ENCODE data around the gene TAGAP. TPM values are rescaled to one million over a fixed set of nuclear protein-coding genes. Genes with fewer than 3 reads are reported as not detected.
A peak's percentile ranks its signal among the peaks of the same experiment; 100 is the strongest.
"Not testable (repeated sequence)": the region's sequence is repeated elsewhere in the genome, so short reads cannot be mapped to it uniquely, and the experiment has no call there.

Gene TAGAP
- total and polyA plus RNA-seq, 4 donors: 0.56 to 2.0 (median 1.1) TPM

DNA sequence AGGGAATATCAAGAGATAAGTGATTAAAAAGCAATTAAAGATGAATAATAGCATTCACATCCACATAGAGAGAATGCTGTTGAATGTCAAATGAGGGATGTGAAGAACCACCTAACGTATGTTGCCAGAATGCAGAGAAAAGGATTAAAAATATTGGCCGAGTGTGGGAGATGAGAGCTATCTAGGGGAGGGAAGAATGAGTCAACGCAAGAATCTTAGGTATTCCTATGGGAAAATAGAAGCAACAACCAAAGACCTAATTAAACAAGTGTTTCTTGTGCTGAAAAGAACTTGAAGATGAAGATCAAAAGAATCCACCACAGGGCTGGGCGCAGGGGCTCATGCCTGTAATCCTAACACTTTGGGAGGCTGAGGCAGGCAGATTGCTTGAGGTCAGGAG, 32.6 kb downstream of the TAGAP start:
- no peak for DNase-seq (ENCODE audit: low spot score)
- no peak overlapping the region for H3K4me3 ChIP-seq (ENCODE audit: low read depth in 1 of 3, low read length in 3 of 3)
- WGBS: 95% methylated on average over 4 of the region's 4 CpGs

GRCh38 chr6:159010037-159010612, 34.7 kb downstream of the TAGAP start:
- H3K27ac ChIP-seq (ENCODE audit: low read depth in 1 of 2, low read length in 2 of 2); H3K4me1 ChIP-seq (ENCODE audit: control insufficient read depth in 4 of 4, insufficient read depth in 4 of 4, low read length in 3 of 4); H3K9me3 ChIP-seq (ENCODE audit: control insufficient read depth in 4 of 4, low read length in 3 of 4); H3K4me3 ChIP-seq (ENCODE audit: low read depth in 1 of 3, low read length in 3 of 3); H3K36me3 ChIP-seq (ENCODE audit: control insufficient read depth in 4 of 4, insufficient read depth in 3 of 4, low read depth in 1 of 4, low read length in 3 of 4); DNase-seq (ENCODE audit: low spot score); H3K9ac ChIP-seq (ENCODE audit: low read depth in 1 of 2, low read length in 2 of 2); H3K27me3 ChIP-seq (ENCODE audit: control insufficient read depth in 4 of 4, insufficient read depth in 4 of 4, low read length in 3 of 4): not testable (repeated sequence)
- 70% methylated on average over 7 of the region's 7 CpGs for WGBS

More for the DNA sequence above, 32.6 kb downstream of the TAGAP start:
- no peak for TF ChIP-seq HNF4A (conservative IDR thresholded peaks at IDR 0.05)
- Histone ChIP-seq H3K9ac (ENCODE audit: low read depth in 1 of 2, low read length in 2 of 2) (no peak overlapping the region), H3K4me1 (ENCODE audit: control insufficient read depth in 4 of 4, insufficient read depth in 4 of 4, low read length in 3 of 4) (peaks cover 0 to 4% (median 0%) of the 10 kb centered on the region in 4 donors), H3K36me3 (ENCODE audit: control insufficient read depth in 4 of 4, insufficient read depth in 3 of 4, low read depth in 1 of 4, low read length in 3 of 4) (no peaks in the 10 kb centered on the region), H3K27me3 (ENCODE audit: control insufficient read depth in 4 of 4, insufficient read depth in 4 of 4, low read length in 3 of 4) (no peaks in the 10 kb centered on the region), H3K9me3 (ENCODE audit: control insufficient read depth in 4 of 4, low read length in 3 of 4) (no peaks in the 10 kb centered on the region), H3K27ac (ENCODE audit: low read depth in 1 of 2, low read length in 2 of 2) (no peak overlapping the region)

- H3K36me3 ChIP-seq (ENCODE audit: control insufficient read depth in 4 of 4, insufficient read depth in 3 of 4, low read depth in 1 of 4, low read length in 3 of 4): no peaks in the 10 kb centered on the region
- no peak overlapping the region for H3K4me3 ChIP-seq (ENCODE audit: low read depth in 1 of 3, low read length in 3 of 3)
- H3K4me1 ChIP-seq (ENCODE audit: control insufficient read depth in 4 of 4, insufficient read depth in 4 of 4, low read length in 3 of 4): peaks cover 0 to 4% (median 0%) of the 10 kb centered on the region in 4 donors
- no peak for DNase-seq (ENCODE audit: low spot score)
- no peak overlapping the region for H3K9ac ChIP-seq (ENCODE audit: low read depth in 1 of 2, low read length in 2 of 2)
- no peak overlapping the region for H3K27ac ChIP-seq (ENCODE audit: low read depth in 1 of 2, low read length in 2 of 2)
- no peaks in the 10 kb centered on the region for H3K9me3 ChIP-seq (ENCODE audit: control insufficient read depth in 4 of 4, low read length in 3 of 4)
- WGBS: 80% methylated on average over 10 of the region's 10 CpGs
- TF ChIP-seq YY1 (IDR thresholded peaks at IDR 0.05) (no peak), RAD21 (IDR thresholded peaks at IDR 0.05) (peak; percentile 69 to 73), ZBTB33 (IDR thresholded peaks at IDR 0.05) (no peak), SP1 (IDR thresholded peaks at IDR 0.05) (no peak)
- TF ChIP-seq, protein P1, sequence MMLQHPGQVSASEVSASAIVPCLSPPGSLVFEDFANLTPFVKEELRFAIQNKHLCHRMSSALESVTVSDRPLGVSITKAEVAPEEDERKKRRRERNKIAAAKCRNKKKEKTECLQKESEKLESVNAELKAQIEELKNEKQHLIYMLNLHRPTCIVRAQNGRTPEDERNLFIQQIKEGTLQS (IDR thresholded peaks at IDR 0.05): no peak
- TF ChIP-seq, protein P2, sequence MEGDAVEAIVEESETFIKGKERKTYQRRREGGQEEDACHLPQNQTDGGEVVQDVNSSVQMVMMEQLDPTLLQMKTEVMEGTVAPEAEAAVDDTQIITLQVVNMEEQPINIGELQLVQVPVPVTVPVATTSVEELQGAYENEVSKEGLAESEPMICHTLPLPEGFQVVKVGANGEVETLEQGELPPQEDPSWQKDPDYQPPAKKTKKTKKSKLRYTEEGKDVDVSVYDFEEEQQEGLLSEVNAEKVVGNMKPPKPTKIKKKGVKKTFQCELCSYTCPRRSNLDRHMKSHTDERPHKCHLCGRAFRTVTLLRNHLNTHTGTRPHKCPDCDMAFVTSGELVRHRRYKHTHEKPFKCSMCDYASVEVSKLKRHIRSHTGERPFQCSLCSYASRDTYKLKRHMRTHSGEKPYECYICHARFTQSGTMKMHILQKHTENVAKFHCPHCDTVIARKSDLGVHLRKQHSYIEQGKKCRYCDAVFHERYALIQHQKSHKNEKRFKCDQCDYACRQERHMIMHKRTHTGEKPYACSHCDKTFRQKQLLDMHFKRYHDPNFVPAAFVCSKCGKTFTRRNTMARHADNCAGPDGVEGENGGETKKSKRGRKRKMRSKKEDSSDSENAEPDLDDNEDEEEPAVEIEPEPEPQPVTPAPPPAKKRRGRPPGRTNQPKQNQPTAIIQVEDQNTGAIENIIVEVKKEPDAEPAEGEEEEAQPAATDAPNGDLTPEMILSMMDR (IDR thresholded peaks at IDR 0.05; ENCODE audit: low read depth, low read length, missing input control): peak; percentile 42
- H3K27me3 ChIP-seq (ENCODE audit: control insufficient read depth in 4 of 4, insufficient read depth in 4 of 4, low read length in 3 of 4): no peaks in the 10 kb centered on the region
Measured at GRCh38 chr6:159008656-159009288, 36.0 kb downstream of the TAGAP start.

DNA sequence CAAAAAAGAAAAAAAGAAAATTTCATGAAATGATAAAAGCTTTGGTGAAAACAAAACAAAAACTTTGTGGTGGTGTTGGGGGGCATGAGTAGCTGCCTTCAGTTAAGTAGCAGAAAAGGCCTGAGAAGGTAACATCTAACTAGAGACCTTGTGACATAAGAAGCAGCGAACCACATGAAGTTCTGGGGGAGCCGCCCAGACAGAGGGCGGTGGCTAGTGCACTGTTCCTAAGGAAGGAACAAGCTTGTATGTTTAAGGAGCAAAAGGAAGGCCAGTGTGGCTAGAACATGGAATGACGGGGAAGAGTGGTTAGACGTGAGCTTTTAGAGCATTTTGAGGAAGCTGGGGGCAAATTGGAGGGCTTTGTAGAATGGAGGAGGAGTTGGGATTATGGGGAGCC, 37.3 kb downstream of the TAGAP start:
- H3K9ac ChIP-seq (ENCODE audit: low read depth in 1 of 2, low read length in 2 of 2): no peak overlapping the region
- no peak for DNase-seq (ENCODE audit: low spot score)
- no peak for TF ChIP-seq REST (IDR thresholded peaks at IDR 0.05)
- TF ChIP-seq, protein P2 (IDR thresholded peaks at IDR 0.05; ENCODE audit: low read depth, low read length, missing input control): no peak
- 89% methylated on average over 5 of the region's 5 CpGs for WGBS
- no peaks in the 10 kb centered on the region for H3K9me3 ChIP-seq (ENCODE audit: control insufficient read depth in 4 of 4, low read length in 3 of 4)
- H3K36me3 ChIP-seq (ENCODE audit: control insufficient read depth in 4 of 4, insufficient read depth in 3 of 4, low read depth in 1 of 4, low read length in 3 of 4): no peaks in the 10 kb centered on the region
- no peak overlapping the region for H3K4me3 ChIP-seq (ENCODE audit: low read depth in 1 of 3, low read length in 3 of 3)
- H3K27ac ChIP-seq (ENCODE audit: low read depth in 1 of 2, low read length in 2 of 2): no peak overlapping the region
- no peaks in the 10 kb centered on the region for H3K27me3 ChIP-seq (ENCODE audit: control insufficient read depth in 4 of 4, insufficient read depth in 4 of 4, low read length in 3 of 4)
- H3K4me1 ChIP-seq (ENCODE audit: control insufficient read depth in 4 of 4, insufficient read depth in 4 of 4, low read length in 3 of 4): peaks cover 0 to 4% (median 0%) of the 10 kb centered on the region in 4 donors
